ENCODE measurements around the gene NCKAP5. TPM values are rescaled to one million over a fixed set of nuclear protein-coding genes. Genes with fewer than 3 reads are reported as not detected.

Gene NCKAP5
- total and polyA plus RNA-seq, 2 experiments from 2014 or later, result 0.65 to 0.86 TPM

DNA sequence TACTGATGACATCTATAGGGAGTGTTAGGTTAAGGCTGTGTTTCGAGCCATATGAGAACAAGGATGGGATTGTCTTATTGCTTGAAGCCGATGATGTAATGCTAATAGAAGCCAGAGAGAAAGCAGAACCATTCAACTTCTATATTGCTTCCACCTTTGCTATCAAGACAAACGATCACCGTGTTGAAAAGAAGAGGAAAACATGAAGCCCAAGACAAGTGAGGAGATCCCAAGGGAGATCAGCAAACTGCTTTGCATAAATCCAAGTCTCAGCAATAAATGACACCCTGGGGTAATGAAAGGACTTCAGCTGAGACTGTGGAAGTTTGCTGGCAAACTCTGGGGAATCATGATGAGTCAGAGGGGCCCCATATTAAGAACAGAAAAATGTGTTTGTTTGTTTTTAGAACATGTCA lies 206.2 kb downstream of the NCKAP5 start:
- in situ Hi-C loops (cut with MboI), result no loop called here
- Histone ChIP-seq H3K36me3 (ENCODE audit: low read depth) (no peaks in the 10 kb centered on the region), H3K9ac (no peak overlapping the region), H3K9me2 (ENCODE audit: insufficient read depth) (no peaks in the 10 kb centered on the region), H3K4me2 (ENCODE audit: unreplicated experiment) (peak overlapping the region; percentile 62), H3K27ac (no peak overlapping the region), H3F3A (ENCODE audit: insufficient read depth) (no peaks in the 10 kb centered on the region), H3K4me1 (ENCODE audit: insufficient read depth) (peaks cover 12% of the 10 kb centered on the region), H3K4me3 (peak overlapping the region; percentile 37), H3K9me3 (ENCODE audit: low read depth) (no peaks in the 10 kb centered on the region), H3K27me3 (replicated peaks; ENCODE audit: insufficient read depth) (no peaks in the 10 kb centered on the region; the same call in 1 of the 2 replicates), H3K79me2 (ENCODE audit: insufficient read depth) (no peaks in the 10 kb centered on the region), H2AFZ (0 out of 2 replicates have a peak overlapping the region, but pooled peaks have one; percentile 27), H4K20me1 (ENCODE audit: insufficient read depth) (no peaks in the 10 kb centered on the region)
- peak; percentile 71 for DNase-seq
- WGBS, 2 experiments (ENCODE audit: low coverage in 1 of 2, low lambda C conversion rate in 2 of 2, missing lambda C conversion rate in 2 of 2), result 2% methylated on average over 4 of the region's 4 CpGs
- no peak for TF ChIP-seq EZH2 (IDR thresholded peaks at IDR 0.05; ENCODE audit: insufficient read depth, poor library complexity, severe bottlenecking)
- no peak for TF ChIP-seq EZH2phosphoT487 (IDR thresholded peaks at IDR 0.05; ENCODE audit: insufficient read depth, low read depth)

DNA sequence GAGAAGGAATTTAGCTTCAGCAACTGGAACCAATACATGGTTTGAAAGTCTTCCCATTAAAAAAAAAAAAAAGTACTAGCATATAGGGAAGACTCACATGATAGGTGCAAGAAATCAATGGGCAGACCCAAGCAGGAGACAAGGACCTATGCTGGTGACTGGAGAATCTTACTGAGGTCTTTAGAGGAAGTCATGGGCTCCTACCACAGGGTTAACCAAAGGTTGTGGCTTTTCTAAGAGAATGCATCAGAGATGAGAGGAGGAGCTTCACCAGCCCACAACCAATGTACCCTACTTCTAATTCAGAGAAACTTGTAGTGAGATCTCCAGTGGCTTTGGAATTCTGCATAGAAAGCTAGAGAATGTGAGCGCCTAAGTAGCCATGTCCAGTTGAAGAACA lies 207.4 kb downstream of the NCKAP5 start:
- in situ Hi-C loops (cut with MboI), result no loop called here

DNA sequence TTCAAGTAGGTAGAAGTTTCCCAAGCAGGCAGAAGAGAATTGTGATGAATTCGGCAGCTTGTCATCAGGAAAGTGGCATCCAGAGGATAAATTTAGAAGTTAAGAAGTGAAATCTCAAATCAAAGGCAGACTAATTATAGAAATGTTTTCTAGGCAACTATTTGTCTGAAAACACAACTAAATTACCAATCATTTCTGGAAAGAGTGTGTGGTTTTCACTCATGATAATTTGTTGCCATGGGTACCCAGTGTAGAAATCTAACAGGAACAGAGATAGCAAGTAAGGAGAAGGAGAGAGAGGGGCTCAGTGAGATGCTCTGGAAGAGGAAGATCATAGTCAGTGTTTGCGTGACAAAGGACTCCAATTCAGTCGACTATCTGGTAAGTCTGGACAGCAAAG lies 208.1 kb downstream of the NCKAP5 start:
- no peaks in the 10 kb centered on the region for H3K36me3 ChIP-seq (ENCODE audit: low read depth)
- H3K27ac ChIP-seq, result no peak overlapping the region
- H3K4me3 ChIP-seq, result no peak overlapping the region
- H3K27me3 ChIP-seq (replicated peaks; ENCODE audit: insufficient read depth), result no peaks in the 10 kb centered on the region; the same call in 1 of the 2 replicates
- no peak for DNase-seq
- H4K20me1 ChIP-seq (ENCODE audit: insufficient read depth), result no peaks in the 10 kb centered on the region
- no peaks in the 10 kb centered on the region for H3K9me3 ChIP-seq (ENCODE audit: low read depth)
- no peak overlapping the region for H3K9ac ChIP-seq
- WGBS, 2 experiments (ENCODE audit: low coverage in 1 of 2, low lambda C conversion rate in 2 of 2, missing lambda C conversion rate in 2 of 2), result 23 to 27% methylated on average over 3 of the region's 3 CpGs
- H3K9me2 ChIP-seq (ENCODE audit: insufficient read depth), result no peaks in the 10 kb centered on the region
- in situ Hi-C loops (cut with MboI), result no loop called here
- H3K4me1 ChIP-seq (ENCODE audit: insufficient read depth), result peaks cover 12% of the 10 kb centered on the region
- H3K79me2 ChIP-seq (ENCODE audit: insufficient read depth), result no peaks in the 10 kb centered on the region
- no peak overlapping the region for H2AFZ ChIP-seq
- no peak overlapping the region for H3K4me2 ChIP-seq (ENCODE audit: unreplicated experiment)
- H3F3A ChIP-seq (ENCODE audit: insufficient read depth), result no peaks in the 10 kb centered on the region
- TF ChIP-seq EZH2 (IDR thresholded peaks at IDR 0.05; ENCODE audit: insufficient read depth, poor library complexity, severe bottlenecking) (no peak), EZH2phosphoT487 (IDR thresholded peaks at IDR 0.05; ENCODE audit: insufficient read depth, low read depth) (no peak)

More for the DNA sequence above, 207.4 kb downstream of the NCKAP5 start:
- Histone ChIP-seq H3K4me1 (ENCODE audit: insufficient read depth) (peaks cover 12% of the 10 kb centered on the region), H3K4me2 (ENCODE audit: unreplicated experiment) (no peak overlapping the region), H4K20me1 (ENCODE audit: insufficient read depth) (no peaks in the 10 kb centered on the region), H3K9me2 (ENCODE audit: insufficient read depth) (no peaks in the 10 kb centered on the region), H3K9me3 (ENCODE audit: low read depth) (no peaks in the 10 kb centered on the region), H3K36me3 (ENCODE audit: low read depth) (no peaks in the 10 kb centered on the region), H3K27ac (no peak overlapping the region), H3K9ac (no peak overlapping the region), H3K4me3 (no peak overlapping the region), H2AFZ (no peak overlapping the region), H3K27me3 (replicated peaks; ENCODE audit: insufficient read depth) (no peaks in the 10 kb centered on the region; the same call in 1 of the 2 replicates), H3F3A (ENCODE audit: insufficient read depth) (no peaks in the 10 kb centered on the region), H3K79me2 (ENCODE audit: insufficient read depth) (no peaks in the 10 kb centered on the region)
- no peak for DNase-seq
- 78 to 79% methylated on average over 1 of the region's 1 CpG for WGBS, 2 experiments (ENCODE audit: low coverage in 1 of 2, low lambda C conversion rate in 2 of 2, missing lambda C conversion rate in 2 of 2)
- no peak for TF ChIP-seq EZH2 (IDR thresholded peaks at IDR 0.05; ENCODE audit: insufficient read depth, poor library complexity, severe bottlenecking)
- TF ChIP-seq EZH2phosphoT487 (IDR thresholded peaks at IDR 0.05; ENCODE audit: insufficient read depth, low read depth), result no peak

DNA sequence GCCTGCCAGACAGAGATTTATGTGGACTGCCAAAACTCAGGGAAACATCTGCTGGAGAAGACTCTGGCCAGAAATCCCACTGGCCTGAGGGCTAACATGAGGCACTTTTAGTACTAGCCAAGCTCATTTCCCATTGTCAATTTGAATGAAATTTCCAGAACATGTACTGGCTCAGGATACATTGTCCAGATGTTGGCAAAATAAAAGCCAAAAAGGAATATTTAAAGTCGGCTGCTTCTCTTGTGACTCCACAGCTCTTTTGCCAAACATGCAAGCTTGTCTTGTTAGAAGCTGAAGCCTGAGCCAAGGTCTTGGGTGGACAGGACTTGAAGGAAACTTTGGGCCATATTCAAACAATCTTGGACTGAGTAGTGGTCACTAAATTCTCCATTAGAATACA lies 215.5 kb downstream of the NCKAP5 start:
- Histone ChIP-seq H3F3A (ENCODE audit: insufficient read depth) (no peaks in the 10 kb centered on the region), H3K79me2 (ENCODE audit: insufficient read depth) (no peaks in the 10 kb centered on the region), H3K4me3 (no peak overlapping the region), H3K27me3 (replicated peaks; ENCODE audit: insufficient read depth) (no peaks in the 10 kb centered on the region), H3K9ac (no peak overlapping the region), H3K4me2 (ENCODE audit: unreplicated experiment) (no peak overlapping the region), H3K27ac (no peak overlapping the region), H2AFZ (no peak overlapping the region), H4K20me1 (ENCODE audit: insufficient read depth) (no peaks in the 10 kb centered on the region), H3K9me3 (ENCODE audit: low read depth) (no peaks in the 10 kb centered on the region), H3K4me1 (ENCODE audit: insufficient read depth) (no peaks in the 10 kb centered on the region), H3K9me2 (ENCODE audit: insufficient read depth) (no peaks in the 10 kb centered on the region), H3K36me3 (ENCODE audit: low read depth) (no peaks in the 10 kb centered on the region)
- no peak for DNase-seq
- in situ Hi-C loops (cut with MboI), result no loop called here
- WGBS, 2 experiments (ENCODE audit: low coverage in 1 of 2, low lambda C conversion rate in 2 of 2, missing lambda C conversion rate in 2 of 2), result 3 to 5% methylated on average over 1 of the region's 1 CpG
- TF ChIP-seq EZH2 (IDR thresholded peaks at IDR 0.05; ENCODE audit: insufficient read depth, poor library complexity, severe bottlenecking), result no peak

DNA sequence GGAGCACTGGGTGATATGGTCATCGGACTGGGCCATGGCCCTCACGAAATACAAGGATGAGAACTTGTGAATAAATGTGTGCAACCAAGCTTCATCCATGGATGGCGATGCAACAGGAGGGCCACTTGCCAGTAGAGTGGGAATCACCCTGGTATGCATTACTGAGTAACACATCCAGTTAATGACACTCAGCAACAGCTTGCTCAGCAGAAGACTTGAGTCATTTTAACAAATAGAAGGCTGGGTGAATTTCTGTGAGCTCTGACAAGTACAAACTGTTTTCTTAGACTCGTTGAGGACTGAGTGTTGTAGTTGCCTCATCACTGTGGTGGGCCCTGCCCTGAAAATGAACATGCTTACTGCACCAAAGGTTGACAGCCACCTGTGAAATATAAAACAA lies 221.6 kb downstream of the NCKAP5 start:
- H3F3A ChIP-seq (ENCODE audit: insufficient read depth), result 0 out of 2 replicates have a peak, but pooled peaks cover 5% of the 10 kb centered on the region
- in situ Hi-C loops (cut with MboI), result no loop called here
- no peak for TF ChIP-seq EZH2 (IDR thresholded peaks at IDR 0.05; ENCODE audit: insufficient read depth, poor library complexity, severe bottlenecking)
- no peak for TF ChIP-seq EZH2phosphoT487 (IDR thresholded peaks at IDR 0.05; ENCODE audit: insufficient read depth, low read depth)
- H3K79me2 ChIP-seq (ENCODE audit: insufficient read depth), result no peaks in the 10 kb centered on the region
- no peaks in the 10 kb centered on the region for H3K4me1 ChIP-seq (ENCODE audit: insufficient read depth)
- WGBS, 2 experiments (ENCODE audit: low coverage in 1 of 2, low lambda C conversion rate in 2 of 2, missing lambda C conversion rate in 2 of 2), result 41 to 44% methylated on average over 4 of the region's 4 CpGs
- H3K4me2 ChIP-seq (ENCODE audit: unreplicated experiment), result no peak overlapping the region
- H3K36me3 ChIP-seq (ENCODE audit: low read depth), result no peaks in the 10 kb centered on the region
- no peaks in the 10 kb centered on the region for H3K9me2 ChIP-seq (ENCODE audit: insufficient read depth)
- H3K4me3 ChIP-seq, result no peak overlapping the region
- H4K20me1 ChIP-seq (ENCODE audit: insufficient read depth), result no peaks in the 10 kb centered on the region
- H3K27me3 ChIP-seq (replicated peaks; ENCODE audit: insufficient read depth), result no peaks in the 10 kb centered on the region
- no peak overlapping the region for H3K27ac ChIP-seq
- H2AFZ ChIP-seq, result no peak overlapping the region
- H3K9ac ChIP-seq, result no peak overlapping the region
- DNase-seq, result peak; percentile 82
- no peaks in the 10 kb centered on the region for H3K9me3 ChIP-seq (ENCODE audit: low read depth)

Measured in GM23248 (cell line).